Right lobe of liver (tissue), 6 donors: Measurements from ENCODE around the gene FLCN. TPM values are rescaled to one million over a fixed set of nuclear protein-coding genes. Genes with fewer than 3 reads are reported as not detected.

Experiments used
- ATAC-seq, 4 donors: fragments of 200-7000 bp; cut with Tn5 transposase; one replicate each; pipeline ENCODE4 v1.9.1; 2020; ENCODE audit warnings: mild to moderate bottlenecking in 4 of 4, moderate library complexity in 4 of 4
- DNase-seq, 3 donors: peaks; one replicate each; pipeline ENCODE4 v3.0.0-alpha.2; 2020
- H3K27ac ChIP-seq, 3 donors: fragments of 200-600 bp; one replicate each; pipeline ENCODE4 v1.8.0; 2022
- H3K27me3 ChIP-seq, 2 donors: fragments of 200-600 bp; one replicate each; pipeline ENCODE4 v1.8.0; 2022
- H3K36me3 ChIP-seq, 4 donors: fragments of 200-600 bp; sonication (generic) in 1 of 4; one replicate each; pipeline versions ENCODE4 v1.5.1 to v1.8.0; 2017 to 2022; ENCODE audit warnings: control low read depth in 1 of 4
- H3K4me1 ChIP-seq, 4 donors: fragments of 200-600 bp; sonication (generic) in 1 of 4; one replicate each; pipeline versions ENCODE4 v1.5.1 to v1.8.0; 2017 to 2022; ENCODE audit warnings: control low read depth in 1 of 4
- H3K4me3 ChIP-seq, 3 donors: fragments of 200-600 bp; one replicate each; pipeline ENCODE4 v1.8.0; 2022
- H3K9me3 ChIP-seq, 4 donors: fragments of 200-600 bp; sonication (generic) in 1 of 4; one replicate each; pipeline versions ENCODE4 v1.5.1 to v1.8.0; 2017 to 2022; ENCODE audit warnings: control low read depth in 1 of 4
- POLR2A ChIP-seq: fragments of 450-650 bp; IDR thresholded peaks from one replicate; pipeline ENCODE4 v1.6.1; 2017; ENCODE audit warnings: antibody characterized with exemption, mild to moderate bottlenecking
- WGBS: methylation state at CpG from one replicate; pipeline ENCODE4 v1.1.6; 2018; ENCODE audit warnings: low coverage, low lambda C conversion rate; ENCODE audit not compliant: insufficient coverage; ENCODE audit errors: missing lambda C conversion rate; 5-methylcytosine and 5-hydroxymethylcytosine counted together
- intact Hi-C, 2 donors: fragments of 100-400 bp; cut with DNase I; formaldehyde crosslinking; loops; one replicate each; pipeline versions ENCODE4 v1.11.2 to v1.14.1; 2022
- long read RNA-seq: library from polyadenylated mRNA; unstranded; transcript quantifications from one replicate; pipeline ENCODE4 v2.0.0, GENCODE V29; 2019
- total RNA-seq, 6 experiments: library from RNA; depleted of rRNA in 2 of 6; stranded (reverse); fragments of >200 nt in 2 of 6; fragmentation: NEBNext Ultra II Directional in 3 of 6; extraction: Animal tissue kit (Norgen Biotek cat#: 25700) in 3 of 6; gene quantifications; one replicate each; pipeline versions ENCODE4 v1.1.0 to v1.2.4, GENCODE V29; 2016 to 2023
- TF ChIP-seq, protein P1 (sequence below), 4 donors: fragments of 200-600 bp in 3 of 4; fragments of 450-650 bp in 1 of 4; IDR thresholded peaks; one replicate each; pipeline versions ENCODE4 v1.5.1 to v1.8.0; 2016 to 2022; ENCODE audit warnings: antibody characterized with exemption in 4 of 4, mild to moderate bottlenecking in 2 of 4
- donor health status: DM: no; HTN: yes; CAD: no.
- donor health status: DM: no; HTN: no; CAD: no.
- donor health status: DM: no; HTN: no; CAD: no.
- donor health status: DM: no; HTN: yes; CAD: no.
- donor health status: DM: no; HTN: yes; CAD: no.

The FLCN gene, protein sequence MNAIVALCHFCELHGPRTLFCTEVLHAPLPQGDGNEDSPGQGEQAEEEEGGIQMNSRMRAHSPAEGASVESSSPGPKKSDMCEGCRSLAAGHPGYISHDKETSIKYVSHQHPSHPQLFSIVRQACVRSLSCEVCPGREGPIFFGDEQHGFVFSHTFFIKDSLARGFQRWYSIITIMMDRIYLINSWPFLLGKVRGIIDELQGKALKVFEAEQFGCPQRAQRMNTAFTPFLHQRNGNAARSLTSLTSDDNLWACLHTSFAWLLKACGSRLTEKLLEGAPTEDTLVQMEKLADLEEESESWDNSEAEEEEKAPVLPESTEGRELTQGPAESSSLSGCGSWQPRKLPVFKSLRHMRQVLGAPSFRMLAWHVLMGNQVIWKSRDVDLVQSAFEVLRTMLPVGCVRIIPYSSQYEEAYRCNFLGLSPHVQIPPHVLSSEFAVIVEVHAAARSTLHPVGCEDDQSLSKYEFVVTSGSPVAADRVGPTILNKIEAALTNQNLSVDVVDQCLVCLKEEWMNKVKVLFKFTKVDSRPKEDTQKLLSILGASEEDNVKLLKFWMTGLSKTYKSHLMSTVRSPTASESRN
- total RNA-seq: 10 to 100 TPM; 25.4 to 44.3 (median 35.9) TPM
- long read RNA-seq, partial matches to known transcripts: 1 of 2 reads
- long read RNA-seq, other reads (novel, unspliced or antisense): 1 of 2 reads

GRCh38 chr17:17237026-17237799 is at the start of gene FLCN:
FLCN (minus strand) TSS chr17:17237168; CDS start chr17:17228137, 9,031 bp downstream.
- ATAC-seq: peak; percentile 89 to 93 (median 90)
- H3K9me3 ChIP-seq: no peaks in the 10 kb centered on the region
- peak; percentile 68 for TF ChIP-seq POLR2A
- TF ChIP-seq, protein P1, sequence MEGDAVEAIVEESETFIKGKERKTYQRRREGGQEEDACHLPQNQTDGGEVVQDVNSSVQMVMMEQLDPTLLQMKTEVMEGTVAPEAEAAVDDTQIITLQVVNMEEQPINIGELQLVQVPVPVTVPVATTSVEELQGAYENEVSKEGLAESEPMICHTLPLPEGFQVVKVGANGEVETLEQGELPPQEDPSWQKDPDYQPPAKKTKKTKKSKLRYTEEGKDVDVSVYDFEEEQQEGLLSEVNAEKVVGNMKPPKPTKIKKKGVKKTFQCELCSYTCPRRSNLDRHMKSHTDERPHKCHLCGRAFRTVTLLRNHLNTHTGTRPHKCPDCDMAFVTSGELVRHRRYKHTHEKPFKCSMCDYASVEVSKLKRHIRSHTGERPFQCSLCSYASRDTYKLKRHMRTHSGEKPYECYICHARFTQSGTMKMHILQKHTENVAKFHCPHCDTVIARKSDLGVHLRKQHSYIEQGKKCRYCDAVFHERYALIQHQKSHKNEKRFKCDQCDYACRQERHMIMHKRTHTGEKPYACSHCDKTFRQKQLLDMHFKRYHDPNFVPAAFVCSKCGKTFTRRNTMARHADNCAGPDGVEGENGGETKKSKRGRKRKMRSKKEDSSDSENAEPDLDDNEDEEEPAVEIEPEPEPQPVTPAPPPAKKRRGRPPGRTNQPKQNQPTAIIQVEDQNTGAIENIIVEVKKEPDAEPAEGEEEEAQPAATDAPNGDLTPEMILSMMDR (IDR thresholded peaks at IDR 0.05): no peak
- no peaks in the 10 kb centered on the region for H3K27me3 ChIP-seq
- peaks cover 0 to 39% (median 11%) of the 10 kb centered on the region in 4 donors for H3K4me1 ChIP-seq
- WGBS: under 1% methylated on average over 26 of the region's 53 CpGs
- peak within 1 kb of the TSS; percentile 81 to 99 (median 98) for H3K4me3 ChIP-seq
- H3K36me3 ChIP-seq: no peaks in the 10 kb centered on the region
- peak; percentile 92 to 94 (median 93) for DNase-seq
- H3K27ac ChIP-seq: peak within 1 kb of the TSS; percentile 97 to 100 (median 100)
- intact Hi-C loops: no loop called here

- 83% methylated on average over 5 of the region's 5 CpGs for WGBS
- H3K36me3 ChIP-seq: no peaks in the 10 kb centered on the region
- no peak overlapping the region for H3K4me3 ChIP-seq
- ATAC-seq (no peak), DNase-seq (no peak)
- TF ChIP-seq, protein P1 (IDR thresholded peaks at IDR 0.05): no peak
- TF ChIP-seq POLR2A: no peak
- no peaks in the 10 kb centered on the region for H3K27me3 ChIP-seq
- H3K9me3 ChIP-seq: no peaks in the 10 kb centered on the region
- H3K4me1 ChIP-seq: peaks cover 0 to 4% (median 0%) of the 10 kb centered on the region in 4 donors
- intact Hi-C loops: no loop called here
- no peak overlapping the region for H3K27ac ChIP-seq
These were observed 49.0 kb upstream of the FLCN start for GRCh38 chr17:17285951-17286350.

DNA sequence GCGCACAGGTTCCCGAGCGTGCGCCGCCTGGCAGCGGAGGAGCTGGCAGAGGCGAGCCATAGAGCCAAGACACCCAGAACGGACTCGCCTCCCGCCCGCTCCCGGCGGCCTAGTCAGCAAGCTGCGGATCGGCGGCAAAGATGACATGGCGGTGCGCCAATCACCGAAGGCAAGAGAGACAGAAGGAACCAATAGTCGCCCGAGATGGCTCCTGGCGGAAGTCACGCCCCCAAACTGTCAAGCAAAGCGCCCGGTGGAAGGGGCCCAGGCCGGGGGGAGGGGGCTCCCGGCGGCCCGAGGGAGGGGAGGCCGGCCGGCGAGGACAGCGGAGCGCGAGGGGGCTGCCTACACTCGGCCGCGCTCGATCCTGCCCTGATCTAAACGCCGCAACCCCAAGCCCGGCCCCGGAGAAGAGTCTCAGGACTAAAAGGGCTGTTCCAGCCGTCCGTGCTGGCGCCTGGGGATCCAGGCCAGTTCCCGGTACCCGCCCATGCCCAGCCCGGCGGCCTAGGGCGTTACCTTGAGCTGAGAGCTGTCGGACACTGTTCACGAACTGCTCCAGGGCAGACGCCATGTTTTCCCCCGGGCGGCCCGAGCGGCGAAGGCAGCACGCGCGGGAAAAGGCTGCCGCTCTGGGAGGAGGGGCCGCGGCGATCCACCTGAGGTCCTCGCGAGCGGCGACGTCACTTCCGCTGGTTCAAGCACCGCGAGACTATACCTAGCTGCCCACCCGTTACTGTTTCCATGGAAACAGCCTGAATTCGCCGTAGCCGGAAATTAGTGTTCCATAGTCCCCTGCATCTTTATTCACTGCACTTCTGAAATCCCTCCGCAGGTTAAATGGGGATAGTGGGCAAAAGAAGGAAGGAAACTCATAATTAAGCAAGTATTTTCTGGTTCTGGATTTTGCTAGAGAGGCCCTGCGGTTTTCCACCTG is 43.9 kb upstream of the FLCN start, which contains the start of gene COPS3:
Gene COPS3, minus strand, starts transcription at position 634 of the 937 bp plus-strand sequence. Its CDS starts 60 bp downstream, at position 574.
- DNase-seq (peak; percentile 98 to 99 (median 99)), ATAC-seq (peak; percentile 95 to 96 (median 96))
- Histone ChIP-seq H3K27me3 (no peaks in the 10 kb centered on the region), H3K36me3 (no peaks in the 10 kb centered on the region), H3K9me3 (no peaks in the 10 kb centered on the region), H3K4me3 (peak within 1 kb of the TSS; percentile 95 to 100 (median 97)), H3K4me1 (peaks cover 0 to 23% (median 7%) of the 10 kb centered on the region in 4 donors), H3K27ac (peak within 1 kb of the TSS; percentile 86 to 88 (median 87))
- 0% methylated on average over 25 of the region's 80 CpGs for WGBS
- TF ChIP-seq, protein P1 (IDR thresholded peaks at IDR 0.05): no peak
- peak; percentile 72 for TF ChIP-seq POLR2A
- intact Hi-C loops: no loop called here
